GM19397 (cell line): ENCODE data around the gene BSCL2.
"Not testable (repeated sequence)": the region's sequence is repeated elsewhere in the genome, so short reads cannot be mapped to it uniquely, and the experiment has no call there.

Experiments
- ATAC-seq: cut with Tn5 transposase; IDR thresholded peaks from one replicate; pipeline ENCODE4 v1.9.1; 2021; ENCODE audit warnings: mild to moderate bottlenecking, moderate library complexity; ENCODE audit not compliant: unreplicated experiment

The BSCL2 gene

GRCh38 chr11:62707277-62707861, at the start of gene BSCL2, which contains the start of gene GNG3:
Gene BSCL2 (minus strand): TSS chr11:62707424. CDS start chr11:62707195, 229 bp downstream.
Gene GNG3 (plus strand): TSS chr11:62707676. CDS start chr11:62708296, 620 bp downstream.
- no peak for ATAC-seq

GRCh38 chr11:62755086-62755615, 47.9 kb upstream of the BSCL2 start:
- no peak for ATAC-seq

GRCh38 chr11:62753736-62754603, 46.7 kb upstream of the BSCL2 start, which contains the start of gene ZBTB3:
Gene ZBTB3 (minus strand): TSS chr11:62754160. CDS start chr11:62753664, 496 bp downstream.
- ATAC-seq = peak; percentile 93

GRCh38 chr11:62752994-62753735, 45.9 kb upstream of the BSCL2 start:
- no peak for ATAC-seq

- no peak for ATAC-seq
These were observed 45.1 kb upstream of the BSCL2 start for GRCh38 chr11:62752177-62752785.

- ATAC-seq = not testable (repeated sequence)
These were observed 42.7 kb upstream of the BSCL2 start for GRCh38 chr11:62749931-62750330.

GRCh38 chr11:62747475-62748160, 40.4 kb upstream of the BSCL2 start:
- no peak for ATAC-seq

- ATAC-seq = no peak
These were observed 30.0 kb upstream of the BSCL2 start for GRCh38 chr11:62737196-62737595.

- ATAC-seq = no peak
These were observed 25.6 kb upstream of the BSCL2 start for GRCh38 chr11:62732830-62733229.

GRCh38 chr11:62730076-62730475, 22.9 kb upstream of the BSCL2 start:
- not testable (repeated sequence) for ATAC-seq

- peak; percentile 11 for ATAC-seq
These were observed 21.2 kb upstream of the BSCL2 start, which contains the start of gene TTC9C for GRCh38 chr11:62728171-62728988. Gene TTC9C (plus strand): TSS chr11:62728486. CDS start chr11:62728849, 363 bp downstream.

GRCh38 chr11:62727872-62728170, 20.6 kb upstream of the BSCL2 start:
- ATAC-seq = peak; percentile 41

- ATAC-seq = peak; percentile 75
These were observed 20.1 kb upstream of the BSCL2 start, which contains the start of gene HNRNPUL2 for GRCh38 chr11:62727165-62727871. Gene HNRNPUL2 (minus strand): TSS chr11:62727457. CDS start chr11:62727156, 301 bp downstream.

- ATAC-seq = no peak
These were observed 19.6 kb upstream of the BSCL2 start for GRCh38 chr11:62726915-62727164.

- peak; percentile 1 for ATAC-seq
These were observed 19.1 kb upstream of the BSCL2 start for GRCh38 chr11:62726156-62726914.

- no peak for ATAC-seq
These were observed 18.4 kb upstream of the BSCL2 start for GRCh38 chr11:62725646-62726045.

GRCh38 chr11:62724171-62724570, 16.9 kb upstream of the BSCL2 start:
- ATAC-seq = no peak

- no peak for ATAC-seq
These were observed 14.8 kb upstream of the BSCL2 start for GRCh38 chr11:62721994-62722393.
